GM12864 (cell line): ENCODE results near the gene KLRC2.
"Not testable (repeated sequence)": the region's sequence is repeated elsewhere in the genome, so short reads cannot be mapped to it uniquely, and the experiment has no call there.

ENCODE experiments used
- DNase-seq: peaks from one replicate; pipeline ENCODE4 v3.0.0-alpha.2; 2011; ENCODE audit warnings: low read depth
- H3K4me3 ChIP-seq: 2 replicates; pipeline ENCODE4 v1.5.1; 2011; ENCODE audit warnings: mild to moderate bottlenecking, low read depth, low read length, control low read depth
- CTCF ChIP-seq: IDR thresholded peaks from 2 replicates; pipeline ENCODE4 v1.5.1; 2011; ENCODE audit warnings: low read depth, mild to moderate bottlenecking, moderate library complexity, low read length, control low read depth, inconsistent platforms; ENCODE audit errors: missing control alignments

The KLRC2 gene

GRCh38 chr12:10395390-10395998, 40.3 kb downstream of the KLRC2 start:
- H3K4me3 ChIP-seq: no peak overlapping the region
- no peak for DNase-seq
- TF ChIP-seq CTCF: no peak

- H3K4me3 ChIP-seq, DNase-seq: not testable (repeated sequence)
Measured at GRCh38 chr12:10394531-10395152, 41.2 kb downstream of the KLRC2 start.

GRCh38 chr12:10393291-10393690, 42.5 kb downstream of the KLRC2 start:
- no peak for TF ChIP-seq CTCF
- H3K4me3 ChIP-seq: no peak overlapping the region
- DNase-seq: no peak

GRCh38 chr12:10392394-10392930, 43.3 kb downstream of the KLRC2 start:
- TF ChIP-seq CTCF: no peak
- no peak for DNase-seq
- H3K4me3 ChIP-seq: no peak overlapping the region

GRCh38 chr12:10390991-10391390, 44.8 kb downstream of the KLRC2 start:
- DNase-seq, H3K4me3 ChIP-seq: not testable (repeated sequence)

GRCh38 chr12:10389904-10390303, 45.9 kb downstream of the KLRC2 start, which contains the start of gene KLRK1:
KLRK1 (minus strand) TSS chr12:10390041; CDS start chr12:10388810, 1,231 bp downstream.
- no peak for TF ChIP-seq CTCF
- H3K4me3 ChIP-seq: no peak within 1 kb of the TSS
- DNase-seq: no peak

- no peak for DNase-seq
- no peak for TF ChIP-seq CTCF
- no peak overlapping the region for H3K4me3 ChIP-seq
Measured at GRCh38 chr12:10388624-10389413, 47.0 kb downstream of the KLRC2 start.

GRCh38 chr12:10387498-10387897, 48.3 kb downstream of the KLRC2 start:
- H3K4me3 ChIP-seq, DNase-seq: not testable (repeated sequence)
